WERI-Rb-1 (cell line): ENCODE measurements around the gene MACROD2.
A peak's percentile ranks its signal among the peaks of the same experiment; 100 is the strongest.

Source experiments
- DNase-seq: peaks from one replicate; pipeline ENCODE4 v3.0.0-alpha.2; 2020
- H3K27ac ChIP-seq: fragments of 250-450 bp; sonication (Bioruptor Pico); 2 replicates; pipeline ENCODE4 v1.5.1; 2020; ENCODE audit warnings: mild to moderate bottlenecking, moderate library complexity
- H3K27me3 ChIP-seq: fragments of 250-450 bp; sonication (Bioruptor Pico); 2 replicates; pipeline ENCODE4 v1.5.1; 2021; ENCODE audit warnings: mild to moderate bottlenecking, low read depth, moderate library complexity; ENCODE audit not compliant: insufficient read depth, severe bottlenecking
- H3K36me3 ChIP-seq: fragments of 250-450 bp; sonication (Bioruptor Pico); 2 replicates; pipeline ENCODE4 v1.5.1; 2020; ENCODE audit warnings: mild to moderate bottlenecking, moderate library complexity
- H3K4me3 ChIP-seq: 2 replicates; pipeline ENCODE4 v1.5.1; 2011; ENCODE audit warnings: low read depth, mild to moderate bottlenecking, control low read depth, low read length
- H3K9me3 ChIP-seq: fragments of 250-450 bp; sonication (Bioruptor Pico); 2 replicates; pipeline ENCODE4 v1.5.1; 2021; ENCODE audit warnings: mild to moderate bottlenecking, moderate library complexity; ENCODE audit not compliant: severe bottlenecking
- TF ChIP-seq, protein P1 (sequence below): IDR thresholded peaks from 2 replicates; pipeline ENCODE4 v1.5.1; 2011; ENCODE audit warnings: low read depth, mild to moderate bottlenecking, control low read depth, inconsistent platforms, low read length

MACROD2 gene

DNA sequence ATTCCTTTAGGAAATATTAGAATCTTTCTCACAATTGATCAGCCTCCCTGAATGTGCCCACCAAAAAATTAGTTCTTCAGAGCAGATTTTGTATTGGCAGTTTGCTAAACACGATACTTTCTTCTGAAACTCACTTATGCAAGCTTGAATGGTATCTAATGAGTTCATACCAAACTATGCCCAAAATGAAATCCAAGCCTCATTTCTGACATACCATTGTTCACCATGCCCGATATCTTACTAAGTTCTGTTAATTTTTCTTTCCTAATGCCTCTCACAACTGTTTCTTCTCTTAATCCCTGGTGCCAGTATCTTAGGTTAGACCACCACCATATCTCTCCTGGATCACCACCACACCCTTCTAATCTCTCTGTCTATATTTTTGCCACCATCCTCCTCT lies 1822.0 kb downstream of the MACROD2 start:
- TF ChIP-seq, protein P1, sequence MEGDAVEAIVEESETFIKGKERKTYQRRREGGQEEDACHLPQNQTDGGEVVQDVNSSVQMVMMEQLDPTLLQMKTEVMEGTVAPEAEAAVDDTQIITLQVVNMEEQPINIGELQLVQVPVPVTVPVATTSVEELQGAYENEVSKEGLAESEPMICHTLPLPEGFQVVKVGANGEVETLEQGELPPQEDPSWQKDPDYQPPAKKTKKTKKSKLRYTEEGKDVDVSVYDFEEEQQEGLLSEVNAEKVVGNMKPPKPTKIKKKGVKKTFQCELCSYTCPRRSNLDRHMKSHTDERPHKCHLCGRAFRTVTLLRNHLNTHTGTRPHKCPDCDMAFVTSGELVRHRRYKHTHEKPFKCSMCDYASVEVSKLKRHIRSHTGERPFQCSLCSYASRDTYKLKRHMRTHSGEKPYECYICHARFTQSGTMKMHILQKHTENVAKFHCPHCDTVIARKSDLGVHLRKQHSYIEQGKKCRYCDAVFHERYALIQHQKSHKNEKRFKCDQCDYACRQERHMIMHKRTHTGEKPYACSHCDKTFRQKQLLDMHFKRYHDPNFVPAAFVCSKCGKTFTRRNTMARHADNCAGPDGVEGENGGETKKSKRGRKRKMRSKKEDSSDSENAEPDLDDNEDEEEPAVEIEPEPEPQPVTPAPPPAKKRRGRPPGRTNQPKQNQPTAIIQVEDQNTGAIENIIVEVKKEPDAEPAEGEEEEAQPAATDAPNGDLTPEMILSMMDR: no peak
- no peaks in the 10 kb centered on the region for H3K36me3 ChIP-seq
- peaks cover 2% of the 10 kb centered on the region for H3K9me3 ChIP-seq
- no peak overlapping the region for H3K27ac ChIP-seq
- H3K4me3 ChIP-seq: no peak overlapping the region
- DNase-seq: no peak
- H3K27me3 ChIP-seq: no peaks in the 10 kb centered on the region

DNA sequence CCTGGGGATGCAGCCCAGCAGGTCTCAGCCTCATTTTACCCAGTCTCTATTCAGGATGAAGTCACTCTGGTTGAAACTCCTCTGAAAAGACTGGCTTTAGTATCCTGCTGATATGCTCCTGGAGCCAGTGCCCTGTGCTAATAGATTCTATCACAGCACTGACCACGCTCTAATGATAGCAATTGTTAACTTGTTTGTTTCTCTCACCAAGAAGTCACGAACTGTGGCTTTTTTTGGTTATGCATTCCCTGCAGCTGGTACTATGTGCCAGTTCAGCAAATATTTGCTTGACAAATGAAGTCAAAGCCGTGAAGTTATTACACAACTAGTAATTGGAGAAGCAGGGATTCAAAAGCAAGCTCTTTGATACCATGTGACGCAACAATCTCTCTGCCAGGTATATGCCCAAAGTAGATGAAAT lies 1823.3 kb downstream of the MACROD2 start:
- TF ChIP-seq, protein P1: no peak
- Histone ChIP-seq H3K9me3 (no peaks in the 10 kb centered on the region), H3K27me3 (no peaks in the 10 kb centered on the region), H3K27ac (no peak overlapping the region), H3K36me3 (no peaks in the 10 kb centered on the region), H3K4me3 (no peak overlapping the region)
- no peak for DNase-seq

- peak; percentile 77 for DNase-seq
- Histone ChIP-seq H3K27me3 (no peaks in the 10 kb centered on the region), H3K36me3 (no peaks in the 10 kb centered on the region), H3K4me3 (no peak overlapping the region), H3K27ac (peak overlapping the region; percentile 50), H3K9me3 (no peaks in the 10 kb centered on the region)
- TF ChIP-seq, protein P1: no peak
Measured at GRCh38 chr20:15823718-15824117, 1828.4 kb downstream of the MACROD2 start.

GRCh38 chr20:15827628-15828027 lies 1832.3 kb downstream of the MACROD2 start:
- Histone ChIP-seq H3K27me3 (no peaks in the 10 kb centered on the region), H3K36me3 (no peaks in the 10 kb centered on the region)
- TF ChIP-seq, protein P1: no peak

GRCh38 chr20:15831201-15831600 lies 1835.9 kb downstream of the MACROD2 start:
- Histone ChIP-seq H3K9me3 (no peaks in the 10 kb centered on the region), H3K4me3 (no peak overlapping the region), H3K36me3 (no peaks in the 10 kb centered on the region), H3K27me3 (no peaks in the 10 kb centered on the region), H3K27ac (no peak overlapping the region)
- TF ChIP-seq, protein P1: no peak
- no peak for DNase-seq

More at GRCh38 chr20:15827628-15828027, 1832.3 kb downstream of the MACROD2 start:
- DNase-seq: no peak
- Histone ChIP-seq H3K9me3 (no peaks in the 10 kb centered on the region), H3K4me3 (no peak overlapping the region), H3K27ac (no peak overlapping the region)

DNA sequence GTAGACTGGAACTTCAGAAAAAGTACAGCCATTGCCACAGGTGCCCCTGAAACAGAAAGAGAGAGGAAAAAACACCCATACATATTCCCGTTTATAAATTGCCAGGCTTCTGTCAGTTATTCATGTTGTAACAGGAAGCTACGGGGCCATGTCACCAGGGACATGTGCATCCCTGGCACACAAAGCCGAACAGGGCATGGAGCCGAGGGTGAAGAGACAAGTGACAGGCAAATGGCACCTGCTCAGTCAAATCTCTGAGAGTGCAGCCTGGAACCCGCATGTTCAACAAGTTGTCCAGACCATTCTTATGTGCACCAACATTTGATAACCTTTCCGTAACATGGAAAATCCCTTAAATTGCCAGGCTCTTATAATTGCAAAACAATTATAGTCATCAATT lies 1837.2 kb downstream of the MACROD2 start:
- no peak overlapping the region for H3K4me3 ChIP-seq
- H3K27ac ChIP-seq: no peak overlapping the region
- no peaks in the 10 kb centered on the region for H3K9me3 ChIP-seq
- TF ChIP-seq, protein P1: no peak
- H3K36me3 ChIP-seq: no peaks in the 10 kb centered on the region
- no peak for DNase-seq
- no peaks in the 10 kb centered on the region for H3K27me3 ChIP-seq
